Omental fat pad (tissue), 4 donors: ENCODE measurements around the gene SDCBP2. TPM values are rescaled to one million over a fixed set of nuclear protein-coding genes. Genes with fewer than 3 reads are reported as not detected.

ENCODE experiments used
- ATAC-seq: fragments of 150-250 bp; one replicate; pipeline ENCODE4 v1.9.1; 2016; ENCODE audit warnings: mild to moderate bottlenecking, moderate library complexity; ENCODE audit not compliant: low FRiP score
- DNase-seq: peaks from one replicate; pipeline ENCODE4 v3.0.0-alpha.2; 2019; ENCODE audit warnings: low spot score
- total RNA-seq, 4 donors: library from RNA; depleted of rRNA; stranded (reverse); fragments of >200 nt; gene quantifications; one replicate each; pipeline ENCODE4 v1.1.0, GENCODE V29; 2016
- TF ChIP-seq, protein P1 (sequence below), 3 donors: fragments of 450-650 bp; IDR thresholded peaks; one replicate each; pipeline ENCODE4 v1.5.1; 2016 to 2017; ENCODE audit warnings: antibody characterized with exemption in 3 of 3, mild to moderate bottlenecking in 3 of 3, moderate library complexity in 2 of 3

The SDCBP2 gene
- total RNA-seq, 4 donors from 2014 or later: 7.7 to 18.0 (median 9.8) TPM

DNA sequence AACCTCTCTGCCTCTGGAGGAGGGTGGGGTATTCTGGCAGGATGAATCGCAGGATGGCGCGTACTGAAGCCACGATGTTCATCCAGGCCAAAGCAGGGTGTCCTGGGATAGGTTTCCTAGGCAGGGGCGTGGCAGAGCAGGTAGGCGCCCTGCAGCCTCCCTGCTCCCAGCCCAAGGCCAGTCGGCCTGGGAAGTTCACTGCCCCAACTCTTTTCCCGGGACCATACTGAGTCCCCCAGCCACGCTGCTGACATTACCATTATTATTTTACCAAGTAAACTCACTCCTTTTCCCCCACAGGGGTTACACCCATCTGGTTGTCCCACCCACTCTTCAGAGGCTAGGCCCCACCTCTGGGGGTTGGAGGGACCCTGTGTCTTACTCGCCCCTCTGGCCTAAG, 21.8 kb downstream of the SDCBP2 start:
- ATAC-seq (no peak), DNase-seq (no peak)
- TF ChIP-seq, protein P1, sequence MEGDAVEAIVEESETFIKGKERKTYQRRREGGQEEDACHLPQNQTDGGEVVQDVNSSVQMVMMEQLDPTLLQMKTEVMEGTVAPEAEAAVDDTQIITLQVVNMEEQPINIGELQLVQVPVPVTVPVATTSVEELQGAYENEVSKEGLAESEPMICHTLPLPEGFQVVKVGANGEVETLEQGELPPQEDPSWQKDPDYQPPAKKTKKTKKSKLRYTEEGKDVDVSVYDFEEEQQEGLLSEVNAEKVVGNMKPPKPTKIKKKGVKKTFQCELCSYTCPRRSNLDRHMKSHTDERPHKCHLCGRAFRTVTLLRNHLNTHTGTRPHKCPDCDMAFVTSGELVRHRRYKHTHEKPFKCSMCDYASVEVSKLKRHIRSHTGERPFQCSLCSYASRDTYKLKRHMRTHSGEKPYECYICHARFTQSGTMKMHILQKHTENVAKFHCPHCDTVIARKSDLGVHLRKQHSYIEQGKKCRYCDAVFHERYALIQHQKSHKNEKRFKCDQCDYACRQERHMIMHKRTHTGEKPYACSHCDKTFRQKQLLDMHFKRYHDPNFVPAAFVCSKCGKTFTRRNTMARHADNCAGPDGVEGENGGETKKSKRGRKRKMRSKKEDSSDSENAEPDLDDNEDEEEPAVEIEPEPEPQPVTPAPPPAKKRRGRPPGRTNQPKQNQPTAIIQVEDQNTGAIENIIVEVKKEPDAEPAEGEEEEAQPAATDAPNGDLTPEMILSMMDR (IDR thresholded peaks at IDR 0.05): no peak

DNA sequence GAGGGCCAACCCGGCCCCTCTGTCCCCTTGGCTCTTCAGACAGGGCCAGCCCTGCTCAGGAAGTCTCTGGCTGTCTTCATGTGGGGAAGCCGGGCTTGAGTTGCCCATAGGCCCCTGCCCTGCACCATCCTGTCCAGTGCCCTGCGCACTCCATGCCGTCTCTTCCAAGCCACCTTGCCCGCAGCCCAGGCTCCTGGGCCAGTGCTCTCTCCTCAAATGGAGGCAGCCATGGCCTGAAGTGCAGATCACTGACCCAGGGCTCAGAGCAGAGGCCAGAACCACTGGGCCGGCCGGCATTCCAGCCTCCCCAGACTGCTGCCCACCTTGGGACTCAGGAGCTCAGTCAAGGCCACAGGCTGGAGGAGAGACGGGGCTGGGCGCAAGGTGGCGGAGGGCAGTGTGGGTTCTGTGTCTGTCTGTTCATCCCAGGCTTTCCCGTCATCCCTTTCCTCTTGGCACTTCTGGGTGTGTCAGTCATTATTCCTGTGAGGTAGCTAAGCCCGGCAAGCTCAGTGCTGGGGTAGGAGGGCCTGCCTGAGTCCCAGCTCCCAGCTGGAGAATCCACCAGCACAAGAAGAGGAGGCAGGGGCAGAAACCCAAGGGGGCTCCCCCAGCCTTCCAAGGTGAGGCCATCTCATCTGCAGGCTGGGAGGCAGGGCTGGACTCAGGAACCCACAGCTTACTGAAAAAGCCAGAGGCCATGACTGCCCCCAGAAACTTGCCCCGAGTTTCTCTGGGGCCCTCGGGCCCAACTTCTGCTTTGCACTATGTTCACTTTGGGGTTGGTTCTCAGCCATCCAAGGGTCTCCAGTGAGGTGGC, 22.4 kb downstream of the SDCBP2 start:
- TF ChIP-seq, protein P1 (IDR thresholded peaks at IDR 0.05): no peak
- DNase-seq (no peak), ATAC-seq (no peak)

DNA sequence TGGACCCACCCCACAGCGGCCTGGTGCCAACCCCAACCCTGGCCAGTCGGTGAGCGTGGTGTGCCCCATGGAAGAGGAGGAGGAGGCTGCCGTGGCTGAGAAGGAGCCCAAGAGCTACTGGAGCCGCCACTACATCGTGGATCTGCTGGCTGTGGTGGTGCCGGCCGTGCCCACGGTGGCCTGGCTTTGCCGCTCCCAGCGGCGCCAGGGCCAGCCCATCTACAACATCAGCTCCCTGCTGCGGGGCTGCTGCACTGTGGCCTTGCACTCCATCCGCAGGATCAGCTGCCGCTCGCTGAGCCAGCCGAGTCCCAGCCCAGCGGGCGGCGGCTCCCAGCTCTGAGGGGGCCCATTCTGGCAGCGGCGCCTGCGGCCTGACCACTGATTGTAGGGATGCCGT, 23.2 kb downstream of the SDCBP2 start:
- DNase-seq: no peak
- ATAC-seq: no peak
- TF ChIP-seq, protein P1 (IDR thresholded peaks at IDR 0.05): no peak

DNA sequence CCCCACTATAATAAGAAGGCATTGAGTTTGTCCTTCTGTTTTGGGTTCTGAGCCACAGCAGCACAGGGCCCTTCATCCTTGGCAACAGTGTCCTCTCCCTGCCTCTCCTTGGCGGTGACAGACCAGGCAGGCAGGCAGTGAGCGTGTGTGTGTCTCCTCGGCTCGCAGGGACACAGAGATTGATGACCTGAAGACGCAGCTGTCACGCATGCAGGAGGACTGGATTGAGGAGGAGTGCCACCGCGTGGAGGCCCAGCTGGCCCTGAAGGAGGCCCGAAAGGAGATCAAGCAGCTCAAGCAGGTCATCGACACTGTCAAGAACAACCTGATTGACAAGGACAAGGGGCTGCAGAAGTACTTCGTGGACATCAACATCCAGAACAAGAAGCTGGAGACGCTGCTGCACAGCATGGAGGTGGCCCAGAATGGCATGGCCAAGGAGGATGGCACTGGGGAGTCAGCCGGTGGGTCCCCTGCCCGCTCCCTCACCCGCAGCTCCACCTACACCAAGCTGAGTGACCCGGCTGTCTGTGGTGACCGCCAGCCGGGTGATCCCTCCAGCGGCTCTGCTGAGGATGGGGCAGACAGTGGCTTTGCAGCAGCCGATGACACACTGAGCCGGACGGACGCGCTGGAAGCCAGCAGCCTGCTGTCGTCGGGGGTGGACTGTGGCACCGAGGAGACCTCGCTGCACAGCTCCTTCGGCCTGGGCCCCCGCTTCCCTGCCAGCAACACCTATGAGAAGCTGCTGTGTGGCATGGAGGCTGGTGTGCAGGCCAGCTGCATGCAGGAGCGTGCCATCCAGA, 24.0 kb downstream of the SDCBP2 start:
- ATAC-seq: no peak
- no peak for DNase-seq
- TF ChIP-seq, protein P1 (IDR thresholded peaks at IDR 0.05): no peak

DNA sequence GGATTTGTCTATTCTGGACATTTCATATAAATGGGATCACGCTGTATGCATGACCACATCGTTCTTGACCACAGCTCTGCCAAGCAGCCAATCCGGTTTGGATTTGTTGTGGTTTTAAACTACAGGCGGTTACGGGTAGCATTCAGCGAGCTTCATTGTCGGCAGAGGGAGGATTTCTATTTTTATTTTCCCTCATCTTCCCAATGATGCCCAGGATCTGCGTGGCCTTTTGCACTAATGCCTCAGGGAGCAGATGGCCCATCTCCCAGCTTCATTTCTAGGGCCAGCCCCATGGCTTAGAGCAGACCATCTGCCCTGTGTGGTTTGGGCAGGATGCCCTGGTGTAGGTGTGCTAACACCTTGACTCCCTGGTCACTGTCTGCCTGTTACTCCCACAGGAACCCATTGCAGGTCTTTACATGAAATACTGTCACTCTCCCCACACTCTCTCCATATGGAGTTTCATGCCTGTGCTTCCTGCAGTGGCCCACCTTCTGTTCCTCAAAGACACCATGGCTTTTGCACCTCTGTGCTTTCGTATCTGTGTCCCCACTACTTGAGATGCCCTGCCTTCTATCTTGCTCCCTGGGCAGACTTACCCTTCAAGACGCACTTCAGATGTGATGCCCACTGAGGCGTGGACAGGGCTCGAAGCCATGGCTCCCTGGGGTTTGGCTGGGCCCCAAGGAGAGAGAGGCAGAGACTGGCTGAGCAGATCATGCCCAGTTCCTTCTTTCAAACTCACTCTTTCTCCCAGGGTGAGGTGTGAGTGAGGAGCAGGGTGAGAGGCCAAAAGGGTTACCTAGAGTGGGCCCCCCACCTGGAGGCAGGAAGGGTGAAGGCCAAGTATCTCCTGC, 26.0 kb downstream of the SDCBP2 start:
- DNase-seq (no peak), ATAC-seq (no peak)
- TF ChIP-seq, protein P1 (IDR thresholded peaks at IDR 0.05): no peak

DNA sequence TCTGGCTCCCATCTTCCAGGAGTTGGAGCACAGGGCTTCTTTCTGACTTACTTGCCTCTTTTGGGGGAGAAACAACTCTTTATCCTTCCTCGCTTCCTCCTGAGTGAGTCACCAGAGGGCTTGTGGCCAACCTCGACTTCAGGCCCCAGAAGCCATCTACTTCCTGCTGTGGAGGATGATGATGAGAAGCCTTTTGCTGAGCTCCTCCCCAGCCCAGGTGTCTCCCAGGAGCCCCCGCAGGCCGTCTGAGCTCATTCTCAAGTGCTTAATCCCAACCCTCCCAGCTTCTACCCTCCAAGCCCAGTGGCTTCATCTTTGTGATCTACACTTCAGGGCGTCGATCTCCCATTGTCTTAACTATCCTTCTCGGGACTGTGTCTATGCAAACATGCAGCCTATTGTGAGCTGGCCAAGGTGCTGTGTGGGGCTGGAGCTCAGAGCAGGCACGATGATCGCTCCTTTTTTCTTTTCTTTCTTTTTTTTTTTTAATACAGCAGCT, 27.9 kb downstream of the SDCBP2 start:
- ATAC-seq (no peak), DNase-seq (no peak)
- TF ChIP-seq, protein P1 (IDR thresholded peaks at IDR 0.05): no peak
